H1 (cell line): ENCODE results near the gene TERF2IP. TPM values are rescaled to one million over a fixed set of nuclear protein-coding genes. Genes with fewer than 3 reads are reported as not detected.

Experiments used
- ATF2 ChIP-seq: IDR thresholded peaks from 2 replicates; pipeline ENCODE4 v1.6.1; 2012; ENCODE audit warnings: low read length, inconsistent platforms
- CHD7 ChIP-seq: fragments of 300-600 bp; sonication (generic); IDR thresholded peaks from 2 replicates; pipeline ENCODE4 v1.7.1; 2012; ENCODE audit warnings: low read length, moderate library complexity, mild to moderate bottlenecking, inconsistent platforms; ENCODE audit not compliant: insufficient replicate concordance
- EGR1 ChIP-seq: IDR thresholded peaks from 2 replicates; pipeline ENCODE4 v1.6.1; 2011; ENCODE audit warnings: low read depth, low read length, borderline replicate concordance
- NRF1 ChIP-seq: IDR thresholded peaks from 2 replicates; pipeline ENCODE4 v1.6.1; 2011; ENCODE audit warnings: mild to moderate bottlenecking, low read depth, low read length, improper control_type of control experiment
- PHF8 ChIP-seq: fragments of 200-600 bp; sonication (generic); conservative IDR thresholded peaks from 2 replicates; pipeline ENCODE4 v1.7.1; 2012; ENCODE audit warnings: low read depth, mild to moderate bottlenecking, inconsistent platforms, low read length, moderate library complexity
- POLR2A ChIP-seq, 2 experiments: IDR thresholded peaks; 1 replicate in 1 of 2; 2 replicates in 1 of 2; pipeline ENCODE4 v1.6.1; 2011; ENCODE audit warnings: low read depth in 2 of 2, low read length in 2 of 2, mild to moderate bottlenecking in 2 of 2; ENCODE audit errors: control extremely low read depth in 1 of 2
- POU5F1 ChIP-seq: IDR thresholded peaks from 2 replicates; pipeline ENCODE4 v1.6.1; 2011; ENCODE audit warnings: low read depth, mild to moderate bottlenecking, low read length, moderate library complexity
- SAP30 ChIP-seq: fragments of 300-600 bp; sonication (generic); IDR thresholded peaks from 2 replicates; pipeline ENCODE4 v1.7.1; 2012; ENCODE audit warnings: low read length, moderate library complexity, mild to moderate bottlenecking, inconsistent platforms; ENCODE audit not compliant: insufficient read depth, insufficient replicate concordance
- SIX5 ChIP-seq: IDR thresholded peaks from 2 replicates; pipeline ENCODE4 v1.6.1; 2011; ENCODE audit warnings: mild to moderate bottlenecking, low read depth, low read length
- TAF7 ChIP-seq: optimal IDR thresholded peaks from 2 replicates; pipeline ENCODE3; 2011; ENCODE audit warnings: low read depth, mild to moderate bottlenecking, inconsistent platforms, low read length, moderate library complexity, borderline replicate concordance
- YY1 ChIP-seq: IDR thresholded peaks from 2 replicates; pipeline ENCODE4 v1.6.1; 2011; ENCODE audit warnings: low read depth, mild to moderate bottlenecking, low read length
- polyA plus RNA-seq, 7 experiments: library from polyadenylated mRNA; depleted of rRNA in 3 of 7; stranded (reverse) in 5 of 7; unstranded in 2 of 7; fragments of >200 nt in 5 of 7; fragments of 200-250 nt in 2 of 7; gene quantifications; 1 replicate in 5 of 7; 2 replicates in 1 of 7; 4 replicates in 1 of 7; pipeline versions ENCODE4 v1.2.1 to v1.2.3, GENCODE V29; 2011 to 2013; ENCODE audit warnings: missing spikeins in 2 of 7, mixed read lengths in 2 of 7
- total RNA-seq: library from RNA; stranded (reverse); fragmentation: NEBNext Ultra II Directional; extraction: Animal tissue kit (Norgen Biotek cat#: 25700); gene quantifications from 2 replicates; pipeline ENCODE4 v1.2.1, GENCODE V29; 2021

The TERF2IP gene
- total and polyA plus RNA-seq, 2 of the 8 experiments (the other 6 are each of a cell fraction or from before 2014, with no cell fraction given) = 5.5 to 15.1 TPM

- no peak for TF ChIP-seq CHD7
- TF ChIP-seq SIX5 = no peak
- TF ChIP-seq SAP30 = no peak
- TF ChIP-seq TAF7 = no peak
- TF ChIP-seq POU5F1 = no peak
- TF ChIP-seq YY1 = no peak
- no peak for TF ChIP-seq NRF1
- no peak for TF ChIP-seq POLR2A (IDR thresholded peaks at IDR 0.05; ENCODE audit: control extremely low read depth in 1 of 2, low read depth in 2 of 2, low read length in 2 of 2)
- no peak for TF ChIP-seq PHF8
- no peak for TF ChIP-seq ATF2
- no peak for TF ChIP-seq EGR1
These were observed 471 bp upstream of the TERF2IP start (continued) for GRCh38 chr16:75647112-75647491.
